ENCODE measurements around the gene SREBF2.

- TF ChIP-seq, protein P1, sequence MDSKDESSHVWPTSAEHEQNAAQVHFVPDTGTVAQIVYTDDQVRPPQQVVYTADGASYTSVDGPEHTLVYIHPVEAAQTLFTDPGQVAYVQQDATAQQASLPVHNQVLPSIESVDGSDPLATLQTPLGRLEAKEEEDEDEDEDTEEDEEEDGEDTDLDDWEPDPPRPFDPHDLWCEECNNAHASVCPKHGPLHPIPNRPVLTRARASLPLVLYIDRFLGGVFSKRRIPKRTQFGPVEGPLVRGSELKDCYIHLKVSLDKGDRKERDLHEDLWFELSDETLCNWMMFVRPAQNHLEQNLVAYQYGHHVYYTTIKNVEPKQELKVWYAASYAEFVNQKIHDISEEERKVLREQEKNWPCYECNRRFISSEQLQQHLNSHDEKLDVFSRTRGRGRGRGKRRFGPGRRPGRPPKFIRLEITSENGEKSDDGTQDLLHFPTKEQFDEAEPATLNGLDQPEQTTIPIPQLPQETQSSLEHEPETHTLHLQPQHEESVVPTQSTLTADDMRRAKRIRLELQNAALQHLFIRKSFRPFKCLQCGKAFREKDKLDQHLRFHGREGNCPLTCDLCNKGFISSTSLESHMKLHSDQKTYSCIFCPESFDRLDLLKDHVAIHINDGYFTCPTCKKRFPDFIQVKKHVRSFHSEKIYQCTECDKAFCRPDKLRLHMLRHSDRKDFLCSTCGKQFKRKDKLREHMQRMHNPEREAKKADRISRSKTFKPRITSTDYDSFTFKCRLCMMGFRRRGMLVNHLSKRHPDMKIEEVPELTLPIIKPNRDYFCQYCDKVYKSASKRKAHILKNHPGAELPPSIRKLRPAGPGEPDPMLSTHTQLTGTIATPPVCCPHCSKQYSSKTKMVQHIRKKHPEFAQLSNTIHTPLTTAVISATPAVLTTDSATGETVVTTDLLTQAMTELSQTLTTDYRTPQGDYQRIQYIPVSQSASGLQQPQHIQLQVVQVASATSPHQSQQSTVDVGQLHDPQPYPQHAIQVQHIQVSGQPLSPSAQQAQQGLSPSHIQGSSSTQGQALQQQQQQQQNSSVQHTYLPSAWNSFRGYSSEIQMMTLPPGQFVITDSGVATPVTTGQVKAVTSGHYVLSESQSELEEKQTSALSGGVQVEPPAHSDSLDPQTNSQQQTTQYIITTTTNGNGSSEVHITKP (CRISPR knock-in tag; IDR thresholded peaks at IDR 0.05; ENCODE audit: low read depth): no peak
- TF ChIP-seq, protein P2, sequence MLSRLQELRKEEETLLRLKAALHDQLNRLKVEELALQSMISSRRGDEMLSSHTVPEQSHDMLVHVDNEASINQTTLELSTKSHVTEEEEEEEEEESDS (CRISPR knock-in tag; IDR thresholded peaks at IDR 0.05; ENCODE audit: borderline replicate concordance): no peak
- no peak for TF ChIP-seq EZH2 (conservative IDR thresholded peaks at IDR 0.05; ENCODE audit: low read depth, low read length)
- TF ChIP-seq HMGA1 (CRISPR knock-in tag; conservative IDR thresholded peaks at IDR 0.05): no peak
- no peak for TF ChIP-seq ZBTB7A (CRISPR knock-in tag; IDR thresholded peaks at IDR 0.05)
- TF ChIP-seq, protein P3, sequence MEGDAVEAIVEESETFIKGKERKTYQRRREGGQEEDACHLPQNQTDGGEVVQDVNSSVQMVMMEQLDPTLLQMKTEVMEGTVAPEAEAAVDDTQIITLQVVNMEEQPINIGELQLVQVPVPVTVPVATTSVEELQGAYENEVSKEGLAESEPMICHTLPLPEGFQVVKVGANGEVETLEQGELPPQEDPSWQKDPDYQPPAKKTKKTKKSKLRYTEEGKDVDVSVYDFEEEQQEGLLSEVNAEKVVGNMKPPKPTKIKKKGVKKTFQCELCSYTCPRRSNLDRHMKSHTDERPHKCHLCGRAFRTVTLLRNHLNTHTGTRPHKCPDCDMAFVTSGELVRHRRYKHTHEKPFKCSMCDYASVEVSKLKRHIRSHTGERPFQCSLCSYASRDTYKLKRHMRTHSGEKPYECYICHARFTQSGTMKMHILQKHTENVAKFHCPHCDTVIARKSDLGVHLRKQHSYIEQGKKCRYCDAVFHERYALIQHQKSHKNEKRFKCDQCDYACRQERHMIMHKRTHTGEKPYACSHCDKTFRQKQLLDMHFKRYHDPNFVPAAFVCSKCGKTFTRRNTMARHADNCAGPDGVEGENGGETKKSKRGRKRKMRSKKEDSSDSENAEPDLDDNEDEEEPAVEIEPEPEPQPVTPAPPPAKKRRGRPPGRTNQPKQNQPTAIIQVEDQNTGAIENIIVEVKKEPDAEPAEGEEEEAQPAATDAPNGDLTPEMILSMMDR (CRISPR knock-in tag; IDR thresholded peaks at IDR 0.05): no peak
- no peak for TF ChIP-seq CCAR2 (optimal IDR thresholded peaks at IDR 0.05; ENCODE audit: low read depth, low read length)
- no peak for TF ChIP-seq POLR2AphosphoS5 (IDR thresholded peaks at IDR 0.05; ENCODE audit: low read depth, low read length)
- TF ChIP-seq, protein P4, sequence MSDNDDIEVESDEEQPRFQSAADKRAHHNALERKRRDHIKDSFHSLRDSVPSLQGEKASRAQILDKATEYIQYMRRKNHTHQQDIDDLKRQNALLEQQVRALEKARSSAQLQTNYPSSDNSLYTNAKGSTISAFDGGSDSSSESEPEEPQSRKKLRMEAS (IDR thresholded peaks at IDR 0.05): no peak
- no peak for TF ChIP-seq KDM4B (CRISPR knock-in tag; IDR thresholded peaks at IDR 0.05)
- TF ChIP-seq ZNF44 (CRISPR knock-in tag; IDR thresholded peaks at IDR 0.05): no peak
- TF ChIP-seq EP300 (IDR thresholded peaks at IDR 0.05; ENCODE audit: low read depth in 2 of 2, low read length in 2 of 2): no peak
- TF ChIP-seq EP300 (CRISPR knock-in tag; IDR thresholded peaks at IDR 0.05; ENCODE audit: borderline replicate concordance): no peak
Observed at GRCh38 chr22:41893591-41894375, 60.9 kb downstream of the SREBF2 start.

Data from HepG2 (cell line).